Subcutaneous abdominal adipose tissue (tissue), 5 donors: Measurements from ENCODE around the gene GLDC.

ENCODE experiments used
- H3K27ac ChIP-seq: one replicate; pipeline ENCODE4 v1.7.0; 2013; ENCODE audit warnings: low read depth, mild to moderate bottlenecking, inconsistent platforms, low read length, moderate library complexity
- H3K27me3 ChIP-seq, 5 donors: one replicate each; pipeline ENCODE4 v1.7.0; 2013; ENCODE audit warnings: low read length in 5 of 5, inconsistent platforms in 1 of 5; ENCODE audit not compliant: control insufficient read depth in 5 of 5, insufficient read depth in 4 of 5
- H3K36me3 ChIP-seq, 5 donors: one replicate each; pipeline ENCODE4 v1.7.0; 2013; ENCODE audit warnings: low read length in 5 of 5; ENCODE audit not compliant: control insufficient read depth in 5 of 5, insufficient read depth in 5 of 5
- H3K4me1 ChIP-seq, 5 donors: one replicate each; pipeline ENCODE4 v1.7.0; 2013; ENCODE audit warnings: low read length in 5 of 5, mild to moderate bottlenecking in 3 of 5, moderate library complexity in 1 of 5; ENCODE audit not compliant: control insufficient read depth in 5 of 5, insufficient read depth in 5 of 5
- H3K4me3 ChIP-seq, 5 donors: one replicate each; pipeline ENCODE4 v1.7.0; 2013; ENCODE audit warnings: low read length in 5 of 5, low read depth in 1 of 5
- H3K9ac ChIP-seq, 5 donors: one replicate each; pipeline ENCODE4 v1.7.0; 2013; ENCODE audit warnings: low read length in 5 of 5, mild to moderate bottlenecking in 4 of 5, moderate library complexity in 3 of 5
- H3K9me3 ChIP-seq, 5 donors: one replicate each; pipeline ENCODE4 v1.7.0; 2013; ENCODE audit warnings: low read length in 5 of 5; ENCODE audit not compliant: control insufficient read depth in 5 of 5
- donor health status: healthy.
- donor health status: healthy.
- donor health status: healthy.
- donor health status: healthy.
- donor health status: healthy.

GLDC gene

DNA sequence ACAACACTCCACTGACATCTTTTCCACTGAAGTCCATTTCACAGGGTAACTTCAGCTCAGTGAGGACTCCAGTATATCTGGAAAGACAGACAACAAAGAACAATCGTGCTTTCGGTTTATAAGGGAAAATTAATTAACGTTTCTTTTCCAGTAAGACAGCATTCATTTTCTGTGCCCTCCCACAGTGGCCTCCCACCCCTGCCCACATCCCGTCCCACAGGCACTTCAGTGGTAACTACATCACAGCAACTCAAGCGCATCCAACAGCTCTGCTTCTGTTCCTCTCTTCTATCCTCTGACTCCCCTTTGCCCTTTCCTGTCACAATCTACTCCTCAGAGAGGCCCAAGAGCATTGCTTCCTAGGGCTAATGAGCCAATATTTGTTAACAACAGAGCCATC, 40.3 kb downstream of the GLDC start:
- Histone ChIP-seq H3K4me3 (no peak overlapping the region), H3K36me3 (no peaks in the 10 kb centered on the region), H3K27ac (no peak overlapping the region), H3K9me3 (no peaks in the 10 kb centered on the region), H3K4me1 (no peaks in the 10 kb centered on the region), H3K9ac (no peak overlapping the region), H3K27me3 (no peaks in the 10 kb centered on the region)

DNA sequence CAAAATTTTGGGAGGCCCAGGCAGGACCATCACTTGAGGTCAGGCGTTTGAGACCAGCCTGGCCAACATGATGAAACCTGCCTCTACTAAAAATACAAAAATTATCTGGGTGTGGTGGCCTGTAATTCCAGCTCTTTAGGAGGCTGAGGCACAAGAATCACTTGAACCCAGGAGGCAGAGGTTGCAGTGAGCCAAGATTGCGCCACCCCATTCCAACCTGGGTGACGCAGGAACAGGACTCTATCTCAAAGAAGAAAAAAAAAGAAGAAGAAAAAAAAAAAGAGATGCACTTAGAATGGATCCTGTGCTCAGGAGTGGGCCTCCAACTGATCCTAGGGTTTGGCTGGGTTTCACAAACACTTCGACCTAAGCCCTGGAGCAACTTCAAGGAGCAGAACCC, 45.1 kb downstream of the GLDC start:
- Histone ChIP-seq H3K27ac (no peak overlapping the region), H3K4me3 (no peak overlapping the region), H3K27me3 (no peaks in the 10 kb centered on the region), H3K4me1 (no peaks in the 10 kb centered on the region), H3K9me3 (no peaks in the 10 kb centered on the region), H3K36me3 (no peaks in the 10 kb centered on the region), H3K9ac (no peak overlapping the region)

DNA sequence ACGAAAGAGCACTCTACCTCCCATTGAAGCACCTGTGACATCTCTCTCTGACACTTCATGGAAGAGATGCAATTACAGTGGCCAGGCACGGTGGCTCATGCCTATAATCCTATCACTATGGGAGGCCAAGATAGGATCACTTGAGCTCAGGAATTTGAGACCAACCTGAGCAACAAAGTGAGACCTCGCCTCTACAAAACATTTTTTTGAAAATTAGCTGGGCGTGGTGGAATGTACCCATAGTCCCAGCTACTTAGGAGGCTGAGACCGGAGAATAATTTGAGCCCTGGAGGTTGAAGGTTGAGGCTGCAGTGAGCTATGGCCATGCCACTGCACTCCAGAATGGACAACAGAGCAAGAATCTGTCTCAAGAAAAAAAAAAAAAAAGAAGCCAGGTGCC, 45.5 kb downstream of the GLDC start:
- no peak overlapping the region for H3K4me3 ChIP-seq
- H3K9me3 ChIP-seq = no peaks in the 10 kb centered on the region
- no peak overlapping the region for H3K9ac ChIP-seq
- no peaks in the 10 kb centered on the region for H3K27me3 ChIP-seq
- H3K27ac ChIP-seq = no peak overlapping the region
- H3K4me1 ChIP-seq = no peaks in the 10 kb centered on the region
- H3K36me3 ChIP-seq = no peaks in the 10 kb centered on the region

DNA sequence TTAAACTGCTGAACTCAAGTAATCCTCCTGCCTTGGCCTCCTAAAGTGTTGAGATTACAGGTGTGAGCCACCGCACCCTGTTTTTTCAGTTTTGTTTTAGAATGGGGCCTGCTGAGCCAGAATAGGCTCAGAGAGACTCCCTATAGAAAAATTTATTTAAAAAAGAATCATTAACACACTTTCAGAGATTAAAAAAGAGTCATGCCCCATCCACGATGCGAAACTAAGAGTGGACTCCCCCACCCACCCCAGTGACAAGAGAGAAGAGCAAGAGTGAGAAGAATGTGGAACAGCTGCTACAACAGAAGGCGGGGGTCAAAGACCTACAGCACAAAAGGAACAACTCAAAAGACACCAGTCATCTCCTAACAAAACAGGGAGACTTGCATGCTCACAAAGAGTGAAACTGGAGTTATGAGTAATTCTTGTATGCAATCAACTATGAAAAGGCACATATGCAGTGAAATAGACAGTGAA, 47.2 kb downstream of the GLDC start:
- H3K27ac ChIP-seq = no peak overlapping the region
- H3K4me3 ChIP-seq = no peak overlapping the region
- H3K27me3 ChIP-seq = no peaks in the 10 kb centered on the region
- no peaks in the 10 kb centered on the region for H3K36me3 ChIP-seq
- H3K4me1 ChIP-seq = no peaks in the 10 kb centered on the region
- H3K9ac ChIP-seq = no peak overlapping the region
- H3K9me3 ChIP-seq = no peaks in the 10 kb centered on the region

DNA sequence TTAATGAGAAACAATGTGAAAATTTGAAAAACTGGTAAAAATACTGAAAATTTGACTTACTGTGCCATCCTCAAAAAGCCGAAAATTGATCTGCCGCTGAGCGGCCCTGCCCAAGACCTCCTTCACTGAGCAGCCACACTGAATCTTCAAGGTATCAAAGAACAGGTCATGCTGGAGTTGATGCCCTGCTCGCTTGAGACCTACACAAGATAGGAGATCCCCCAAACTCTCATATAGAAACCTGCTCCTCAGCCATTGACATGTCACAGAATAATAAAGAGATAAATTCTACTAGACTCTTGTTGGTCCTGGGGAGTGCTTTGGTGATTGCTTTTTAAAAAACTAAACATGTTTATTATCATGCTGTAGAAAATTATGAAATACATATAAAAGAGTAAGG, 52.7 kb downstream of the GLDC start:
- Histone ChIP-seq H3K4me1 (no peaks in the 10 kb centered on the region), H3K4me3 (no peak overlapping the region), H3K9ac (no peak overlapping the region), H3K9me3 (no peaks in the 10 kb centered on the region), H3K27me3 (peaks cover 0 to 2% (median 0%) of the 10 kb centered on the region in 5 donors), H3K27ac (no peak overlapping the region), H3K36me3 (no peaks in the 10 kb centered on the region)

DNA sequence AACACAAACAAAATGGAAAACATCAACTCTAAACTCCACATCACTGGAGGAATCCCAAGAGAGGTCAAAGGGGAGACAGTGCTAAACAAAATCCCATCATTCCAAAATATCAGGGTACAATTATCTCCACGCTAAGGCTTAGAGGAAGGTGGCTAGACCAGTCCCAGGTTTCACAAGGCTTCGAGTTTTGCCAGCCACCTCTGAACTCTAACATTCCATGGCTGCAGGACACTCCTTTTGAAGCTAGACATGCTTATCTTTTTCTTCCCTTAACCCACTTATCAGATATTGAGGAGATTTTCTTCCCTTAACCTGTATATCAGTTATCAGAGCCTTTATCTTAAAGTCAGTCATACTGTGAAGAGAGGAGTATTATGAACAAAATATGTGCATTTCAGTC, 53.3 kb downstream of the GLDC start:
- Histone ChIP-seq H3K36me3 (no peaks in the 10 kb centered on the region), H3K9ac (no peak overlapping the region), H3K4me1 (no peaks in the 10 kb centered on the region), H3K4me3 (no peak overlapping the region), H3K27me3 (peaks cover 0 to 2% (median 0%) of the 10 kb centered on the region in 5 donors), H3K9me3 (no peaks in the 10 kb centered on the region), H3K27ac (no peak overlapping the region)

DNA sequence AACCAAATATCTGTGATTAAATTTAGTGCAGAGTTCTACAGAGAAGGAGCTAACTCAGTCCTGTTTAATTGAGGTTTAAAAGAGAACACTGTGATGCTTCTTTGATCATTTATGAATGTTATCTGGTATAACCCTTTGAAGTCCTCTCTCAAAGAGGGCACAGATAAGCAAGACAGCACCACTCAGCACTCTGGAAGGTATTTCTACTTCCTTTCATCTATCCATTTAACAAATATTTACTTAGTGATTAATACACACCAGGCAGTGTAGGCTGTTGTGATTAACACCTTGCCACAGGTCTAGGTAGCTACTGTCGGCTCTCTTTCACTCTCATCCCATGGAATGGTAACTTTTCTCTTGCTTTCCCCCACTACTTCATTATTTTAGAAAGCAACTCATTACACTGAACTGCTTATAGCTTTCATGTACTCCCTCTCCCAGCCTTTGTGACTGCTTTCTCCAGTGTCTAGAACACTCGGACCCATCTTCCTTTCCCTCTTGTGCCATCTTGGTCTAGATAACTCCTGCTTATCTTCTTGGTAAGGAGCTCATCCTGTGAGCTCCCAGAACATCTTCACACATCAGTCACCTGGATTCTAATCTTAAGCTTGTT, 54.7 kb downstream of the GLDC start:
- no peaks in the 10 kb centered on the region for H3K4me1 ChIP-seq
- no peak overlapping the region for H3K27ac ChIP-seq
- H3K36me3 ChIP-seq = no peaks in the 10 kb centered on the region
- peaks cover 0 to 2% (median 0%) of the 10 kb centered on the region in 5 donors for H3K27me3 ChIP-seq
- no peaks in the 10 kb centered on the region for H3K9me3 ChIP-seq
- no peak overlapping the region for H3K4me3 ChIP-seq
- H3K9ac ChIP-seq = no peak overlapping the region

DNA sequence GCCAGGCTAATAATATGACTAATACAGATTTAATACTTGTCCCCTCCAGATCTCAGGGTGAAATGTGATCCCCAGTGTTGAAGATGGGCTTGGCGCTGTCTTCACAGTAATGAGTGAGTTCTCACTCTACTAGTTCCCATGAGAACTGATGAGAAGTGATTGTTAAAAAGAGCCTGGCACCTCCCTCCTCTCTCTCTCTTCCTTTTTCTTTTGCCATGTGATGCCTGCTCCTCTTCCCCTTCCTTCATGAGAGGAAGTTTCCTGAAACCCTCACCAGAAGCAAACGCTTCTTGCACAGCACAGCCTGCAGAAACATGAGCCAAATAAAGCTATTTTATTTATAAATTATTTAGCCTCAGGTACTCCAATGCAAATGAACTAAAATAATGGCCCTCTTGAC, 55.2 kb downstream of the GLDC start:
- H3K27me3 ChIP-seq = peaks cover 0 to 2% (median 0%) of the 10 kb centered on the region in 5 donors
- no peak overlapping the region for H3K4me3 ChIP-seq
- H3K9ac ChIP-seq = no peak overlapping the region
- no peak overlapping the region for H3K27ac ChIP-seq
- no peaks in the 10 kb centered on the region for H3K36me3 ChIP-seq
- H3K4me1 ChIP-seq = no peaks in the 10 kb centered on the region
- H3K9me3 ChIP-seq = no peaks in the 10 kb centered on the region

DNA sequence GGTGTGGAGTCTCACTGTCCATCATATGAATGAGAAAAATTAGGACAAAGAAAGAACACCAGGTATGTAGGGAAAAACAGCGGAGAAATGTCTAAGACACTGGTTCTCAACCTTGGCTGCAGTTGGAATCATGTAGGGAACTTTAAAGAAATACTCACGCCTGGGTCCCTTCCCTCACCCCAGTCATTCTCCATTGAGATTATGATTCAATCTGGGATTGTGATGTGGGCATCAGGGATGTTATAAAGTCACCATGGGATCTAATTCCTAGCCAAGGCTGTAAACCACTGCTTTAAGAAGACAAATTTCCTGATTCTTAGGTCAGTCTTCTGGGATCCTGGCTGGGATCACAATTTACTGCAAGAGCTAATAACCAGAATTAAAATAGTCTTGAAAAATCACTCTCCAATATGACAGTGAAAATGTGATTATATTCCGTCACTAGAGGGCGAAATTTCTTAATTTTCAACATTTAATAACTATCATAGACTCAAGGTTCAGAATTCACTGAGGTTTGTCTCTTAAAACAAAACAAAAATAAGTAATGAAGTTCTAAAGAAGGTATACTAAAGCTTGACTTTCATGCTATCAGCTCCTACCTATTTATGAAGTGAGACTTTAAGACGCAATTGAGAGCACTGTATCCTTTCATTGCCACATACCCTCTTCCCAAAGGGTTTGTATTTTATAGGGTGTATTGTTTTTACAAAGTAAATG, 60.5 kb downstream of the GLDC start:
- Histone ChIP-seq H3K9me3 (no peaks in the 10 kb centered on the region), H3K36me3 (no peaks in the 10 kb centered on the region), H3K4me3 (no peak overlapping the region), H3K4me1 (no peaks in the 10 kb centered on the region), H3K9ac (no peak overlapping the region), H3K27me3 (peaks cover 0 to 4% (median 2%) of the 10 kb centered on the region in 5 donors), H3K27ac (no peak overlapping the region)

DNA sequence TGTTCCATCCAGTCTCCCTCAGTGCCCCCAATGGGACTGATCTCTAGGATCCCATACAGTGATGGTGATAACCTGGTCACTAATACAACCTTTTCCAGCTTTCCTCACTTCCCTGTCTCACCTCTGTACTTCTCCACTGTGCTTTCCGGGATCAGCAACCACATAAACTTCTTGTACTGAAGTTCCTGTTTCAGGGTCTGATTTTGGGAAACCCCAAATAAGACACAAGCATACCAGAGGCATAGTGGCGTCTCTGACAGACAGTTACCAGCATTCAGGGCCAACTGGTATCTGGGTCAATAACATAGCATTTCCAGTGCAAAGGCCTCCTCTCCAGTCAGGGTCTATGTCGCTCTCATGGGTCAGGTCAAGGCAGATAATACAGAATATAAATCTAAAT, 64.3 kb downstream of the GLDC start:
- Histone ChIP-seq H3K27ac (no peak overlapping the region), H3K9ac (no peak overlapping the region), H3K36me3 (no peaks in the 10 kb centered on the region), H3K4me1 (no peaks in the 10 kb centered on the region), H3K27me3 (peaks cover 0 to 4% (median 0%) of the 10 kb centered on the region in 5 donors), H3K9me3 (no peaks in the 10 kb centered on the region), H3K4me3 (no peak overlapping the region)
